DOHH2 (cell line): ENCODE results near the gene NAIF1.

Experiments
- CTCF ChIP-seq: fragments of 200-600 bp; sonication (generic); IDR thresholded peaks from one replicate; pipeline ENCODE4 v1.5.1; 2014; ENCODE audit warnings: antibody characterized with exemption, mild to moderate bottlenecking, low read depth, low read length; ENCODE audit not compliant: poor library complexity, severe bottlenecking
- EZH2phosphoT487 ChIP-seq: fragments of 200-600 bp; sonication (generic); IDR thresholded peaks from 2 replicates; pipeline ENCODE4 v1.6.1; 2017; ENCODE audit warnings: borderline replicate concordance, mild to moderate bottlenecking, antibody characterized with exemption, low read length, moderate library complexity, mixed read lengths

DNA sequence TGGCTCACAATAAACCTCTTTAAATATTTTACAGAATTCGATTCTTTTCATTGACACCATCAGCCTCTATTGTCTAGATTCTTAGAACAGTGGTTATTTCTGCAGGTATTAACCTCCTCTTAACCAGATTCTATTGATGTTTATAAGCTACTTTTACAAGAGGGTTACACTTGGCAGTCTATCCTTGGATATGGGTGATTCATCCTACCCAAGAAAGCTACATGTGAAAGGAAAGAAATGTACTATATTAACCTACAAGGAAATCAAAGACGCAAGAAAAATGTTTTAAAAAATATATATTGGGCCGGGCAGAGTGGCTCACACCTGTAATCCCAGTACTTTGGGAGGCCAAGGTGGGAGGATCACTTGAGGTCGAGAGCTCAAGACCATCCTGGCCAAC lies 17.6 kb upstream of the NAIF1 start:
- no peak for TF ChIP-seq CTCF
- no peak for TF ChIP-seq EZH2phosphoT487
